Ovary (tissue), 3 donors: Measurements from ENCODE around the gene RANBP3.

ENCODE experiments used
- EP300 ChIP-seq: sonication (generic); formaldehyde crosslinking; IDR thresholded peaks from one replicate; pipeline ENCODE4 v1.6.1; 2017; ENCODE audit warnings: antibody characterized with exemption
- POLR2A ChIP-seq: fragments of 450-650 bp; IDR thresholded peaks from one replicate; pipeline ENCODE4 v1.6.1; 2017; ENCODE audit warnings: antibody characterized with exemption, mild to moderate bottlenecking, moderate library complexity
- TF ChIP-seq, protein P1 (sequence below), 3 donors: fragments of 450-650 bp in 2 of 3; fragments of 200-600 bp in 1 of 3; IDR thresholded peaks; one replicate each; pipeline versions ENCODE4 v1.5.1 to v1.8.0; 2016 to 2022; ENCODE audit warnings: antibody characterized with exemption in 3 of 3, mild to moderate bottlenecking in 1 of 3
- donor health status: DM: no; HTN: no; CAD: no.

GRCh38 chr19:6023936-6024335, 46.0 kb upstream of the RANBP3 start:
- TF ChIP-seq, protein P1, sequence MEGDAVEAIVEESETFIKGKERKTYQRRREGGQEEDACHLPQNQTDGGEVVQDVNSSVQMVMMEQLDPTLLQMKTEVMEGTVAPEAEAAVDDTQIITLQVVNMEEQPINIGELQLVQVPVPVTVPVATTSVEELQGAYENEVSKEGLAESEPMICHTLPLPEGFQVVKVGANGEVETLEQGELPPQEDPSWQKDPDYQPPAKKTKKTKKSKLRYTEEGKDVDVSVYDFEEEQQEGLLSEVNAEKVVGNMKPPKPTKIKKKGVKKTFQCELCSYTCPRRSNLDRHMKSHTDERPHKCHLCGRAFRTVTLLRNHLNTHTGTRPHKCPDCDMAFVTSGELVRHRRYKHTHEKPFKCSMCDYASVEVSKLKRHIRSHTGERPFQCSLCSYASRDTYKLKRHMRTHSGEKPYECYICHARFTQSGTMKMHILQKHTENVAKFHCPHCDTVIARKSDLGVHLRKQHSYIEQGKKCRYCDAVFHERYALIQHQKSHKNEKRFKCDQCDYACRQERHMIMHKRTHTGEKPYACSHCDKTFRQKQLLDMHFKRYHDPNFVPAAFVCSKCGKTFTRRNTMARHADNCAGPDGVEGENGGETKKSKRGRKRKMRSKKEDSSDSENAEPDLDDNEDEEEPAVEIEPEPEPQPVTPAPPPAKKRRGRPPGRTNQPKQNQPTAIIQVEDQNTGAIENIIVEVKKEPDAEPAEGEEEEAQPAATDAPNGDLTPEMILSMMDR (IDR thresholded peaks at IDR 0.05): no peak
- no peak for TF ChIP-seq POLR2A
- TF ChIP-seq EP300: no peak
